Activated CD4-positive, alpha-beta T cell treated with anti-CD3 and anti-CD28 coated beads, Interleukin-2, Interleukin-4, amounts not matched to agents 100 ng/mL and 50 ng/mL, durations not matched to agents 16 hours and 8 hours (primary cell): ENCODE results near the gene MEF2C.

ENCODE experiments used
- DNase-seq: peaks from one replicate; pipeline ENCODE4 v3.0.0-alpha.2; 2020; ENCODE audit warnings: low spot score

MEF2C gene

DNA sequence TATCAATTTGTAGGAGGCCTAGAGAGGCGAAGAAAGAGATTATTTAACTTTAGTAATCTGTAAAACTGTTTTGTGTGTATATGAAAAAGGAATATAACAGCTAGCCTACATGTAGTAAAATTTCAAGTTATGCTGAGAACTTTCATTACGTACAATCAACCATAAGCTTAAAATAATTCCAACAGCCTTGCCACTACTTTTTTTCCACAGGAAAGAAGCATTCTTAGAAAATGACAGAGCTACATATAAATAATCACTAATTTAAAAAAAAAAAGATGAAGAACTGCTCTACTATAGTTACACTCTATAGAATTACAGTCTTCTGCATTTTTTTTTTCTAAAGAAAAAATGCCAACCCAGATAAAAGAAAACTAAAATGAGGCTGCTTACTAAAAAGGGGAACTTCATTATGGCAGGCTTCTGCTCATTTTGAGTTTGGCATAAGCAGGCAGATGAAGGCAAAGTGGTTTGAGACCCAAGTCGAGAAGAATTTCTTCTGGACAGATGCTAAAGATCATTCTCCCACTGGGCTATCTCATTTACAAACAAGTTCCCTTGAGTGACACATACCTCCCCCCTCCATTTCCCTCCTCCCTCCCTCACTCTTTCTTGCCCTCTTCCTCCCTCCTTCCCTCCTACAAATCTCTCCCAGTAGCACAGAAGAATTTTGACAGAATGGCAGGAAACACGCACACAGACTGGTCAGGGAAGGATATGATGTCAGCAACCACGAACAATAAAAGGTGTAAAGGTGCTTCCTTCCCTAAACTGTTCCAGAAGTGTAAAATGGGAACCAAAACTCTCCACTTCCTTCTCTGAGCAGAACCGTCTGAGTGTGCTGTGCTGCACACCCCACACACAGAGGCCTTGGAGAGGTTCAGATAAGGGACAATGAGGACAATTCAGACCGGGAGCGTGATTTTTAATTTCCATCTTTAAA, 56.1 kb downstream of the MEF2C start:
- DNase-seq: peak; percentile 17

DNA sequence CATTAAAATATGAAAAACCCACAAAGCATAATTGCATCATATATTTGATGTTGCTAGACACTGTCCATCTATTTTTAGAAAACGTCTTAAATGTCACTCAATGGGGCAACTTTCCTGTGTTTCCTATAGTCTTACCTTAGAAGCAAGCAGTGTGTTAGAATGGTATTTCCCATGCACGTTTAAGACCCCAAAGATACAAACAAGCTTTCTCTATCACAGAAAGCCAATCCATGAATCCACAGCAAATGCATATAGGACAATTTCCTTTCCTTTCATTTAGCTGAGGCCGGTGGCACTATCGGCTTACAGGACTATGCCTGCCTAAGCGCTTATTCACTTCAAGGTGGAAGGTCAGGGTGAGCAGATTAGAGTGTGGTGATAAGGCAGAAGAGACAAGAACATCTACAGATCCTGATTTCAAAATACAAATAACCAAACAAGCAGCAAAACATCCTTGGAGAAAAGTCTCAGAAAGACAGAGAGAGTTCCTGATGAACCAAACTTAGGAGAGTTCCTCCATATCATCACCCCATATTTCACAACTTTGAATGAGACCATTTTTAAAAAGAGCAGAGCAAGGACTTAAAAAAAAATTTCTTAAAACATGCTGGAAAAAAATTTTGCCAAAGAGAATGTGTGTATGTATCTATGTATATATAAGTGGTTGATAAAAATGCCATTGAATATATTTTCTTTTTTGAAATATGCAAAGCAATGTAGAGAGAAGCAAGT, 57.2 kb downstream of the MEF2C start:
- DNase-seq: no peak

DNA sequence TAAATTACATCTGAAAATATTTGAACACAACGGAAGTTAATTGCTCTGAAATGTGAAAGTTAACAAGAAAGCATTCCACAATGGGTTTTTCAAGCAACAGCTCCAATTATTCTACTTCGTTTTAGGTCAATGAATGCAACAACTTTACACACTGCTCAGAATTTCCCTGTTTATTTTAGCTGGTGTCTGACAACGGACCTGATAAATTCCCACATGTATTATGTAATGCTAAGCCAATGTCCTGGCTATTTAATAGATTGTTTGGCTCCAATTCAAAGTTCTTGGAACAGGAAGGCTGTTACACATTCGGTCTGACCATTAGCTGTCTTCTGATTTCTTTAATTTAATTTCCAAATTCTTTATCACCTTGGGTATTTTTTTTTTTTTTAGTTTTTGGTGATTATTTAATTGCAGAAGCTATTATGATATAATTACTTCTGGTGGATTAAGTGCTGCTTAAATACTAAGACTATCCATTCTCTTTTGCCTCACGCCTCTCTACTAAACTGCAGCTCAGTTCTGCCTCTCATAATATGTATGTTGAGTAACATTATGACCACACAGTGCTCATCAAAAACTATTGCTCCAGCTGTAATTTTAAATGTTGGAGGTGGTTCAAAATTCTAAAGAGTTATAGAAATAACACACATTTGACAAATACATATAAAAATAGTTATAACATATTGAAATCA, 57.9 kb downstream of the MEF2C start:
- no peak for DNase-seq

DNA sequence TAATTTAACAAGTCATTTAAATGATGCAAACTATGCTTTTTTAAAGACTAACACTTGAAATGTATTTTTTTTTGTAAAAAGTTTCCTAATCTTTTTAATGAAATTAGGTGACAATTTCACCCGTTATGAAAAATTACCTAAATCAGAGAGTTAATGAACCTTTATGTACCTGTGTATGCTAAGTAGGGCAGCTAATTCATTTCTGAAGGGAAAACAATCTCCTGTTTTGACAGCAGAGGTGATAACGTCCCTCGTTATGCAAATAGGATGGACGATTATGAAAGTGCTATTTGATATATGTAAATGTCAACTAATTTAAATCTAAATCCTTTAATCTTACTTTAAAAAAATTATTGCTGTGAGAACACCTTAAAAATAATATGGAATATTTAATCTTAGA, 58.8 kb downstream of the MEF2C start:
- DNase-seq: no peak

DNA sequence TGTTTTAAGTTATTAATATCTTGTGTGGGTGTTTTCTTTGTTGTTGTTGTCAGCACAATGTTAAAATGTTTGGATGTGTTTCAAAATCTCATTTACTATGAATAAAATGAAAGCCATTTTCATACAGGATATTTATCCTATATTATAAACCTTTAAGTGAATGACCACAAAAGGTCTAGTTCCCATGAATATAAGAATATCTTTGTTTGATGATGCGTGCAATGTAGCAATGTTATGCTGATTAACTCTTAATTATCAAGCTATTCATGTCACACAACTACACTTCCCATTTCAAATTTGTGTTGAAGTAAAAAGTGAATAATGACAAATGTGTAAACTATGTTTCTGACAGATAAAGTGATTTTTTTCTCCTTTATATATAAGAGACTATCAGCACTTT, 59.8 kb downstream of the MEF2C start:
- no peak for DNase-seq

DNA sequence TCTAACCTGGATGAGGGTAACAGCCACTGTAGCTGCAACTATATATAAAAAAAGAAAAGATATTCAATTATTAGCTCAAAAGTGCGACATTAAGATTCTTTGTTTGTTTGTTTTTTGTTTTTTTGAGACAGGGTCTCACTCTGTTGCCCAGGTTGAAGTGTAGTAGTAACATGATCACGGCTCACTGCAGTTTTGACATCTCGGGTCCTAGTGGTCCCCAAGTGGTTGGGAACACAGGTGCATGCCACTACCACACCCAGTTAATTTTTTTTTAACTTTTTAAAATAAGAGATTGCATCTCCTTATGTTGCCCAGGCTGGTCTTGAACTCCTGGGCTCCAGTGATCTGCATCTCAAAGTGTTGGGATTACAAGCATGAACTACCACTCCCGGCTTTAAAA, 61.8 kb downstream of the MEF2C start:
- no peak for DNase-seq

DNA sequence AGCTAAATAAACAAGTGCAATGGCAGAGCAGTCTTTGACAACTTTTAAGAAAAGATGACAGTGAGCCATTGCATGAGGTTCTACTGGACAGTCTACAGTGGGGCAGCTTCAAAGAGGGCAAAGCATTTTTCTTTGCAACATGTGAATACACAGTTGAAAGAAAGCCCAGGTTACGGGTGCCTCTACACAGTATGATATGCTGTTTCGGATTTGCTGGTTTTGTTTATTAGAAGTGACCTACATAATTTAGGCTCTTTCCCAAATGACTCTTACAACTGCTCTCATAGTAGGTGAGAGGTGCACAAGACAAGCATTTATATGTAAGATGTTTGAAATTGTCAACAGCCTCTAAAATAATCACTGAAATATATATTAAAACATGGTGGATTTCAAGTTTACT, 62.4 kb downstream of the MEF2C start:
- no peak for DNase-seq

GRCh38 chr5:88819301-88819999, 63.5 kb downstream of the MEF2C start:
- no peak for DNase-seq

DNA sequence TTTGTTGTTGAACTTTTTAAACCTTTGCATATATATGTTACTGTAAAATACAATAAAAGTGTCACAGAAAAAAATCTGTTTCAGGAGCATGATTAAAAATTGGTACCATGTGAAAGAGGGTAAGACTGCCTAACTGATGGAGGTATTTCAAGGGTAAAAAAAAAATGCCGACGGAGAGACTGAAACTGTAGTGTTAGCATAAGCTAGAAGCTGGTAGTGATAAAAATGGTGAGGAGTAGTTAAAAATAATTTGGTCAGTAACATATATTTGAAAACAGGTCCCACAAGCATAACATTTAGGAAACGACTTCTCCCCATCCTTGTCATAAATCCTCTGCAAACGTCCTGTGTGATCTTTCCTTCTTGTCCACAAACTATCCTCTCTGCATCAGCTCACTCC, 64.7 kb downstream of the MEF2C start:
- no peak for DNase-seq

DNA sequence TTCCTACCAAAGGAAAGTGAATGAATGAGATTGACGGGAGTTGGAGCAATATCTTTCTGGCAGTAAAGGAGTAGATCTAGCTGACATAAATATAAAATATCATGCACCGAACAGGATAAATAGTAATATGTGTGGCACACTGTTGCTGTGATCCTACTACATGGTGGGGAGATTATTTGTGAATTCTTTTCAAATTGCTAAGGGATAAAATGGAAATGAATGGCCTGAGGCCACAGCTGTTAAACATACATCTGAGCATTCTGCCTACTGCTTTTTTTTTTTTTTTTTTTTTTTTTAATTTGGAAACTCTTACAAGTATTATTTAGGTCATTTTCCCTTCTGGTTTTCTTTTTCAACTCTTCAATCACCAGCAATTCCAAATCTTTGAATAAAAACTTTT, 66.8 kb downstream of the MEF2C start:
- DNase-seq: no peak

DNA sequence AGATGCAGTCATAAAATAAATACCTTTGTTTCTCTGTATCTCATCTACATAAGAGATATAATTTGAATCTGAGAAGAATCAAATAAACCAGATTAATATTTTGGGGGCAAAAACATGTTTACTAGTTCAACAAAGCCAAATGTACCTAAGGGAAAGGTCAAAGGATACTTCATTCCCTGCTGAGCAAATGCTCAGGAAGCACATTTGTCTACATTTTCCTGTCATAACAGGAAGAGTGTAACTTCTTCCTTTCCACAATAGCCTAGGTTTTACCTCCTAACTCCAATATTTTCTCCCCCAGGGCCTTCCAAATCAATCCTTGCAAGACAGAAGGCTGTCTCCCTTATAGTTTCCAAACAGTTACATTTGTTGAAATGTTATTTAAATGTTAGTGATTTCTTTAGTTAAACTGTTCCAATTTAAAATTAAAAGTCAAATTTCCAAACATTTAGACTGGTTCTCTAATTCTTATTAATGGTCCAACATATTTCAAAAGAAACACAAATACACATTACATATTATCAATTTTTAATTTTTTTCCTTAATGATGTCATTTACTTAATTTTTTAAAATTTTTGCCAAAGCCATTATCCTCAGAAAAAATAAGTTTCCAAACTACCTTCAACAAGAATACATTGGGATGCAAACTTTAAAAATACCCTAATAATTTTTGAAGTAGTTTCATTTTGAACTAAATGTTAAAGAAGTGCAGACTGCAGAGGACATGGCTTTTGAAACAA, 67.8 kb downstream of the MEF2C start:
- DNase-seq: no peak

GRCh38 chr5:88813805-88814575, 69.0 kb downstream of the MEF2C start:
- DNase-seq: no peak

DNA sequence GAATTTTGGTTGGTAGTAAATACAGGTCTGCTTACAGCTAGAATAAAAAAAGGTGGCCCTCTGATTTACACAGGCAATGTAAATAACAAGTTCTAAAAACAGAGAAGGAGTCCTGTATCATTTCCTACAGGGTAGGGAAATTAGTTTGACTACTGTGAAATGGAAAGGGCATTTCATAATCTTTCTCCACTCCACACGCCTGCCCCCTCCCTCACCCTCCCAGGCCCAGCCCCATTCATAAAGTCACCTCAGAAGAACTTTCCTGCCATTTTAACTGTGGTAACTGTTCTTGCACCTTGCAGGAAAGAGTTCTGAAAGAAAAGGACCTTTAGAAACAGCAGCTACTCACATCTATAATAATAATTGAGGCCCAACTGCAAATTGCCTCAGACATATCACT, 69.7 kb downstream of the MEF2C start:
- DNase-seq: no peak

DNA sequence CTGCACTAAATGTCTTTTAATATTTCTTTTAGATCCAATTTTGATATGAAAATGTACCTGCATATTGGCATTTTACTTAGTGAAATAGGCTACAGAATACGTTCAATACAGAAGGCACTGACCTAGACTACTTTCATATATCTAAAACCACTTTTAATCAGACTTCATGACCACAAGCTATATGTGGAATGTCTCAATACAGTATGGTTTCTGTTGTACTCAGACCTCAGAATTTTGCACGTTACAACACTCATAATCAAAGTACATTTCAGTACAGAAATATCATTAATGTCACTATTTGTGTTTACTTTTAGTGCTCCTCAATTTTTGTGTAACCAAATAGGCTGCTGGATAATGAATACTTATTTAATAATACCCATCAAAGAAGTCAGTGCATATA, 74.8 kb downstream of the MEF2C start:
- no peak for DNase-seq

DNA sequence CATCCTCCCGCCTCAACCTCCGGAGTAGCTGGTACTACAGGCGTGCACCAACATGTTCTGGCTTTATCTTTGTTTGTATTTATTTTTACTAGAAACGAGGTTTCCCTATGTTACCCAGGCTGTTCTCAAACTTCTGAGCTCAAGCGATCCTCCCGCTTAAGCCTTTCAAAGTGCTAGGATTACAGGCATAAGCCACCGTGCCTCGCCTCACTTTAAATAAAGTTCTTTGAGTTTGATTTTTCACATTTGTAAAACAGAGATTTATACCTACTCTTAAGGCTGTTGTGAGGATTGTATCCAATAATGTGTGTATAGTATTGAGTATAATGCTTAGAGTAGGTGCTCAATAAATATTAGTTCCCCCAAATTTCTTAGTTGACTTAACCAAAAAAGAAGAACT, 75.7 kb downstream of the MEF2C start:
- DNase-seq: no peak

GRCh38 chr5:88806338-88806737, 76.6 kb downstream of the MEF2C start:
- DNase-seq: no peak

DNA sequence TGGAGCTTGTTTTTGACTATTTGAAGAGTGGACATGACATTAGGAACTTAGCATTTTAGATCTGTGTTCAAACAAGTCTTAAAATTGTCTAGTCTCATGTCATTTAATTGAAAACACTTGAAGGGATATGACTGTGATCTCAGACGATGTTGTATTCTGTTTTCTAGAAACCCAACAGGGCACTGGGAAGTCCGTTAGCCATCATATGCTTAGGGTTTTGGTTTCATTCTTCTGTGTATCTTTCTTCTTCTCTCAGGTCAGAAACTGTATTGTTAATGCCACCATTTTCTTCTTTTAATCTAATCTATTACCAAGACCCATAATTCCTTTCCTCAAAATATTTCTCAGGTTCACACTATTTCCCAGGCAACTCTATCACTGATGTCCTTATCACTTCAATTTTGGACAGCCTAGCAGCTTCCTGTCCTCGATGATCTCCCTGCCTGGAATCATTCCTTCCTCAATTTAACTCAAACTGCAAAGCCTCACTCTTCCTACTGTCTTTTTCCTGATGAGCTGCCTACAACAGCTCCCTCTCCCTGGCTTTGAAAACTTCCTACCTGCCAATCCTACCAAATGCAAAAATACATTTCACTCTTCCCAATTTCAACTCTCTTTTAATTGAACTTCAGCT, 77.7 kb downstream of the MEF2C start:
- DNase-seq: no peak

DNA sequence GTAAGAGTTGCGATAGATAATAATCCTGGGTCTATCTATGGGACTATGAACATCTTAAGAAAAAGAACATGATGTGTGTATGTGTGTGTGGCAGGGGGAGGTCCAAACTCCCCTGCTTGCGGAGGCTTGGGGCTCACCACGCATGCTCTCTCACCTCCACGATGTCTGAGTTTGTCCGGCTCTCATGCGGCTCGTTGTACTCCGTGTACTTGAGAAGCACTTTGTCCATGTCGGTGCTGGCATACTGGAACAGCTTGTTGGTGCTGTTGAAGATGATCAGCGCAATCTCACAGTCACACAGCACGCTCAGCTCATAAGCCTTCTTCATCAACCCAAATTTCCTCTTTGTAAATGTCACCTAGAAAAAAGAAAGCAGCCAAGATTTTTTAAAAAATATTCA, 78.5 kb downstream of the MEF2C start:
- DNase-seq: no peak

DNA sequence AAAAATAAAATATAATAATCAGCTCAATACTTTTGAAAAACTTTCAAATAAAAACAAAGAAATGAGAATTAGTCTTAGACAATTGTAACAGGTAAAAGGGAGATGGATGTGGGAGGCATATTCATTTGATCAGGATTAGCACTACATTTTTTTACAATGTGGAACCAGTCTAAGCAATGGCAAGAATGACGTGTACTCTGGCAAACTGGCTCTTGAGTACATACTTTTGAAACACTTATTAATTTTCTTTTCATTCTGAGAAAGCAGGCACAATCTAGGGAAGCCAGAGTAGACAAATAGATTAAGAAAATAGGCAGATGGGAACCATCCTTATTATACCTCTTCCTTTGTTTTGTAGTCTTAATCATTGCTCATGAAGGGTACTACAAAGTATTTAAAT, 79.7 kb downstream of the MEF2C start:
- DNase-seq: no peak

GRCh38 chr5:88799938-88800535, 82.9 kb downstream of the MEF2C start:
- DNase-seq: no peak
